Right lobe of liver (tissue), 4 donors: Measurements from ENCODE around the gene SSTR5.
"Not testable (repeated sequence)": the region's sequence is repeated elsewhere in the genome, so short reads cannot be mapped to it uniquely, and the experiment has no call there.

Experiments
- POLR2A ChIP-seq: fragments of 450-650 bp; IDR thresholded peaks from one replicate; pipeline ENCODE4 v1.6.1; 2017; ENCODE audit warnings: antibody characterized with exemption, mild to moderate bottlenecking
- TF ChIP-seq, protein P1 (sequence below), 4 donors: fragments of 200-600 bp in 3 of 4; fragments of 450-650 bp in 1 of 4; IDR thresholded peaks; one replicate each; pipeline versions ENCODE4 v1.5.1 to v1.8.0; 2016 to 2022; ENCODE audit warnings: antibody characterized with exemption in 4 of 4, mild to moderate bottlenecking in 2 of 4
- donor health status: DM: no; HTN: no; CAD: no.
- donor health status: DM: no; HTN: no; CAD: no.
- donor health status: DM: no; HTN: yes; CAD: no.

- TF ChIP-seq, protein P1, sequence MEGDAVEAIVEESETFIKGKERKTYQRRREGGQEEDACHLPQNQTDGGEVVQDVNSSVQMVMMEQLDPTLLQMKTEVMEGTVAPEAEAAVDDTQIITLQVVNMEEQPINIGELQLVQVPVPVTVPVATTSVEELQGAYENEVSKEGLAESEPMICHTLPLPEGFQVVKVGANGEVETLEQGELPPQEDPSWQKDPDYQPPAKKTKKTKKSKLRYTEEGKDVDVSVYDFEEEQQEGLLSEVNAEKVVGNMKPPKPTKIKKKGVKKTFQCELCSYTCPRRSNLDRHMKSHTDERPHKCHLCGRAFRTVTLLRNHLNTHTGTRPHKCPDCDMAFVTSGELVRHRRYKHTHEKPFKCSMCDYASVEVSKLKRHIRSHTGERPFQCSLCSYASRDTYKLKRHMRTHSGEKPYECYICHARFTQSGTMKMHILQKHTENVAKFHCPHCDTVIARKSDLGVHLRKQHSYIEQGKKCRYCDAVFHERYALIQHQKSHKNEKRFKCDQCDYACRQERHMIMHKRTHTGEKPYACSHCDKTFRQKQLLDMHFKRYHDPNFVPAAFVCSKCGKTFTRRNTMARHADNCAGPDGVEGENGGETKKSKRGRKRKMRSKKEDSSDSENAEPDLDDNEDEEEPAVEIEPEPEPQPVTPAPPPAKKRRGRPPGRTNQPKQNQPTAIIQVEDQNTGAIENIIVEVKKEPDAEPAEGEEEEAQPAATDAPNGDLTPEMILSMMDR (IDR thresholded peaks at IDR 0.05): not testable (repeated sequence)
- TF ChIP-seq POLR2A: not testable (repeated sequence)
Measured at GRCh38 chr16:1086443-1086842, 13.9 kb downstream of the SSTR5 start.
